PC-9 (cell line): Measurements from ENCODE around the gene GABARAP. TPM values are rescaled to one million over a fixed set of nuclear protein-coding genes. Genes with fewer than 3 reads are reported as not detected.

Experiments used
- BruUV-seq: library from RNA; stranded (reverse); fragments of 400-500 nt; replicated peaks from 2 replicates; lab custom pipeline; 2021; lab: Mats Ljungman, UMichigan
- CTCF ChIA-PET: fragments of 300-600 bp; sonication (Branson Sonifier 250); formaldehyde crosslinking; loops from one replicate; lab custom pipeline; 2022; ENCODE audit warnings: antibody characterized with exemption; lab: Charles Lee
- POLR2A ChIA-PET: fragments of 300-600 bp; sonication (Branson Sonifier 250); formaldehyde crosslinking; loops from one replicate; lab custom pipeline; 2022; ENCODE audit warnings: antibody characterized with exemption; ENCODE audit not compliant: unreplicated experiment; lab: Charles Lee
- DNase-seq, 2 experiments: peaks; one replicate each; pipeline versions ENCODE4 v3.0.0 to v3.0.0-alpha.2; 2015 to 2022; ENCODE audit warnings: mixed read lengths in 1 of 2
- H2AFZ ChIP-seq: fragments of 200-600 bp; sonication (generic); 2 replicates; pipeline ENCODE4 v1.8.1; 2017; ENCODE audit warnings: antibody characterized with exemption
- H3F3A ChIP-seq: fragments of 200-600 bp; sonication (generic); 2 replicates; pipeline ENCODE4 v1.8.1; 2017; ENCODE audit warnings: antibody characterized with exemption, mild to moderate bottlenecking, low read depth; ENCODE audit not compliant: insufficient read depth
- H3K27ac ChIP-seq: fragments of 200-600 bp; sonication (generic); 2 replicates; pipeline ENCODE4 v1.6.1; 2016; ENCODE audit warnings: mixed run types
- H3K27me3 ChIP-seq: fragments of 200-600 bp; sonication (generic); 2 replicates; pipeline ENCODE4 v1.6.1; 2016; ENCODE audit warnings: low read depth, mixed run types; ENCODE audit not compliant: insufficient read depth
- H3K36me3 ChIP-seq: fragments of 200-600 bp; sonication (generic); 2 replicates; pipeline ENCODE4 v1.6.1; 2016; ENCODE audit warnings: low read depth, mixed run types
- H3K4me1 ChIP-seq: fragments of 200-600 bp; sonication (generic); replicated peaks from 2 replicates; pipeline ENCODE4 v1.6.1; 2016; ENCODE audit warnings: mixed run types; ENCODE audit not compliant: insufficient read depth
- H3K4me2 ChIP-seq: fragments of 200-600 bp; sonication (generic); 2 replicates; pipeline ENCODE4 v1.6.1; 2017; ENCODE audit warnings: mixed run types
- H3K4me3 ChIP-seq: fragments of 200-600 bp; sonication (generic); 2 replicates; pipeline ENCODE4 v1.6.1; 2016; ENCODE audit warnings: mixed run types
- H3K79me2 ChIP-seq: fragments of 200-600 bp; sonication (generic); 2 replicates; pipeline ENCODE4 v1.6.1; 2017; ENCODE audit warnings: low read depth, mixed run types
- H3K9me2 ChIP-seq: fragments of 200-600 bp; sonication (generic); 2 replicates; pipeline ENCODE4 v1.8.1; 2017; ENCODE audit warnings: mild to moderate bottlenecking; ENCODE audit not compliant: insufficient read depth
- H3K9me3 ChIP-seq: fragments of 200-600 bp; sonication (generic); 2 replicates; pipeline ENCODE4 v1.8.1; 2016; ENCODE audit warnings: low read depth; ENCODE audit not compliant: insufficient read depth
- H4K20me1 ChIP-seq: fragments of 200-600 bp; sonication (generic); 2 replicates; pipeline ENCODE4 v1.8.1; 2017; ENCODE audit not compliant: insufficient read depth
- EZH2 ChIP-seq: fragments of 200-600 bp; sonication (generic); IDR thresholded peaks from 2 replicates; pipeline ENCODE4 v1.8.0; 2017; ENCODE audit warnings: antibody characterized with exemption, low read depth
- intact Hi-C: fragments of 100-400 bp; cut with micrococcal nuclease; formaldehyde crosslinking; loops from one replicate; pipeline ENCODE4 v1.10.0; 2022; ENCODE audit not compliant: unreplicated experiment
- total RNA-seq: library from RNA; stranded (reverse); gene quantifications from 2 replicates; pipeline ENCODE4 v1.2.3, GENCODE V29; 2021
- TF ChIP-seq, protein P1 (sequence below): fragments of 200-600 bp; sonication (generic); conservative IDR thresholded peaks from 2 replicates; pipeline ENCODE4 v1.6.1; 2017; ENCODE audit warnings: mixed run types, antibody characterized with exemption, mild to moderate bottlenecking, moderate library complexity

The GABARAP gene
- total RNA-seq, 1 experiment from 2014 or later = 424 TPM

- Histone ChIP-seq H3K79me2 (no peaks in the 10 kb centered on the region), H2AFZ (no peak overlapping the region), H4K20me1 (no peaks in the 10 kb centered on the region), H3K9me3 (no peaks in the 10 kb centered on the region), H3K9me2 (no peaks in the 10 kb centered on the region), H3K4me2 (no peak overlapping the region), H3K27me3 (no peaks in the 10 kb centered on the region), H3K27ac (no peak overlapping the region), H3K36me3 (no peaks in the 10 kb centered on the region), H3K4me1 (no peaks in the 10 kb centered on the region), H3K4me3 (no peak overlapping the region), H3F3A (0 out of 2 replicates have a peak, but pooled peaks cover 3% of the 10 kb centered on the region)
- no TSS peak for BruUV-seq
- intact Hi-C loops = no loop called here
- CTCF ChIA-PET = no interaction called here
- POLR2A ChIA-PET = no interaction called here
- no peak for TF ChIP-seq EZH2
- TF ChIP-seq, protein P1, sequence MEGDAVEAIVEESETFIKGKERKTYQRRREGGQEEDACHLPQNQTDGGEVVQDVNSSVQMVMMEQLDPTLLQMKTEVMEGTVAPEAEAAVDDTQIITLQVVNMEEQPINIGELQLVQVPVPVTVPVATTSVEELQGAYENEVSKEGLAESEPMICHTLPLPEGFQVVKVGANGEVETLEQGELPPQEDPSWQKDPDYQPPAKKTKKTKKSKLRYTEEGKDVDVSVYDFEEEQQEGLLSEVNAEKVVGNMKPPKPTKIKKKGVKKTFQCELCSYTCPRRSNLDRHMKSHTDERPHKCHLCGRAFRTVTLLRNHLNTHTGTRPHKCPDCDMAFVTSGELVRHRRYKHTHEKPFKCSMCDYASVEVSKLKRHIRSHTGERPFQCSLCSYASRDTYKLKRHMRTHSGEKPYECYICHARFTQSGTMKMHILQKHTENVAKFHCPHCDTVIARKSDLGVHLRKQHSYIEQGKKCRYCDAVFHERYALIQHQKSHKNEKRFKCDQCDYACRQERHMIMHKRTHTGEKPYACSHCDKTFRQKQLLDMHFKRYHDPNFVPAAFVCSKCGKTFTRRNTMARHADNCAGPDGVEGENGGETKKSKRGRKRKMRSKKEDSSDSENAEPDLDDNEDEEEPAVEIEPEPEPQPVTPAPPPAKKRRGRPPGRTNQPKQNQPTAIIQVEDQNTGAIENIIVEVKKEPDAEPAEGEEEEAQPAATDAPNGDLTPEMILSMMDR = no peak
- DNase-seq = no peak
Measured at GRCh38 chr17:7207120-7208001, 34.9 kb downstream of the GABARAP start.

DNA sequence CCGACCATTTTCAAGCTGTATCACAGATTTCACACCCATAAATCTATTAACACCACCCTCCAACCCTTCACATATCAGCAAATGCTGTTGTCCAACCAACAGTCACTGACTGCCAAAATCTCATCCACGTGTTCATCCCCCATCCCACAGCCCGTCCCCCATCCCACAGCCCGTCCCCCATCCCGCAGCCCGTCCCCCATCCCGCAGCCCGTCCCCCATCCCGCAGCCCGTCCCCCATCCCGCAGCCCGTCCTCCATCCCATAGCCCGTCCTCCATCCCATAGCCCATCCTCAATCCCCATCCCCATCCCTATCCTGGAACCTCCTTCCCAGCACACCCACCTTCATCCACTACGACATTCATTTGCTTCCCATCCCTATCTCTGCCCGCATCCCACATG is 36.7 kb downstream of the GABARAP start:
- no TSS peak for BruUV-seq
- Histone ChIP-seq H3K36me3 (no peaks in the 10 kb centered on the region), H3K4me3 (no peak overlapping the region), H3K9me2 (no peaks in the 10 kb centered on the region), H2AFZ (no peak overlapping the region), H3F3A (no peaks in the 10 kb centered on the region), H4K20me1 (no peaks in the 10 kb centered on the region), H3K27ac (no peak overlapping the region), H3K4me1 (no peaks in the 10 kb centered on the region), H3K4me2 (no peak overlapping the region), H3K9me3 (no peaks in the 10 kb centered on the region), H3K27me3 (no peaks in the 10 kb centered on the region), H3K79me2 (no peaks in the 10 kb centered on the region)
- TF ChIP-seq, protein P1 = no peak
- TF ChIP-seq EZH2 = no peak
- no peak for DNase-seq
- intact Hi-C loops = no loop called here
- ChIA-PET POLR2A (no interaction called here), CTCF (no interaction called here)

- peak in 1 of 2 experiments; percentile 41 for DNase-seq
- Histone ChIP-seq H3K27ac (no peak overlapping the region), H2AFZ (no peak overlapping the region), H3K9me3 (no peaks in the 10 kb centered on the region), H4K20me1 (no peaks in the 10 kb centered on the region), H3K9me2 (no peaks in the 10 kb centered on the region), H3K36me3 (no peaks in the 10 kb centered on the region), H3K4me1 (no peaks in the 10 kb centered on the region), H3K4me3 (no peak overlapping the region), H3K79me2 (no peaks in the 10 kb centered on the region), H3K4me2 (no peak overlapping the region), H3F3A (0 out of 2 replicates have a peak, but pooled peaks cover 3% of the 10 kb centered on the region), H3K27me3 (no peaks in the 10 kb centered on the region)
- no TSS peak for BruUV-seq
- intact Hi-C loops = no loop called here
- CTCF ChIA-PET = no interaction called here
- TF ChIP-seq, protein P1 = no peak
- TF ChIP-seq EZH2 = no peak
- POLR2A ChIA-PET = no interaction called here
Measured at GRCh38 chr17:7204828-7205461, 37.3 kb downstream of the GABARAP start.
